ENCODE measurements around the gene SMC6.

SMC6 gene

DNA sequence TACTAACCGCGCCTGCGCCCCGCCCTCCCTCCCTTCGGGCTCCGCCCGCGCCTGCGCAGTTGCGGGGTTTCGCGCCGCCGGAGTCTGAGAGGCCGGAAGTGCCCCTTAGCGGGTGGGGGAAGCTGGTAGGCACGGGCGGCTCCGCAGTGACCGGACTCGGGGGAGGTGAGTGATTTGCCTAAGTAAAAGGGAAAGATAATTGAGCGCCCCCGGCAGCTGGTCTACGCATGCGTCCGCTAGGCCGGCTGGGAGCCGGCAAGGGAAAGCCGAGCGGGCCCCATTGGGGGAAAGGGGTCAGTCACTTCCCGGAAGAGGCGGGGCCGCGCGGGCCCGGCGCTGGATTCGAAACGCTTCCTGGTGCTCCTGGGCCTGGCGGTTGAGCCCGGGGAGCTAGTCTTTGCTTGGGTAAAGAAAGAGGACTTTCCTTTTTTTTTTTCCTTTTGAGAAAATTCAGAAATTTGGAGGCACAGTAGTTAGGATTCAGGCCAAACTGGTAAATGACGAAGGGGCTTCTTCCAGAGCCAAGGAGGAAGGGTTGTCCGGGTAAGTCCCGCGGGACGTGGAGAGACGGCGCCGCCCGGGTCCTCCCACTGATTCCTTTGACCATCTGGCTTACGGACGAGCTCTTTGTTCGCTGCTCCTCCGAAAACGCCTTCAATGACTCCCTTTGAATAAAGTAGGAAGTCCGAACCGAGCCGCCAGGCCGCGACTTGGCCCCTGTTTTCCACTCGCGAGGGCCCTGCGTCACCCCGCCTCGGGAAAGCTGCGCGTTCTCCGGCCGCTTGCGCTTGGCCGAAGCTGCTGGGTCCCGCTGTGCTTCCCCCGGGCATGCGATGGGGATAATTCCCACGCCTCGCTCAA, at the start of gene SMC6, which contains the start of gene GEN1:
Gene SMC6, minus strand, starts transcription at position 8 of the 861 bp plus-strand sequence. CDS start 7,864 bp downstream, outside the sequence.
Gene GEN1, plus strand, starts transcription at position 336 of the 861 bp plus-strand sequence. CDS start 5,806 bp downstream, outside the sequence.
- DNase-seq (ENCODE audit: low read depth in 2 of 2), result peak; percentile 88 to 91

GRCh38 chr2:17800693-17801458, 47.3 kb upstream of the SMC6 start:
- no peak for DNase-seq (ENCODE audit: low read depth in 2 of 2)

- DNase-seq (ENCODE audit: low read depth in 2 of 2), result no peak
Observed at GRCh38 chr2:17800219-17800618, 46.6 kb upstream of the SMC6 start.

- DNase-seq (ENCODE audit: low read depth in 2 of 2), result no peak
Observed at GRCh38 chr2:17799301-17800120, 45.9 kb upstream of the SMC6 start.

- DNase-seq (ENCODE audit: low read depth in 2 of 2), result no peak
Observed at GRCh38 chr2:17798338-17798737, 44.7 kb upstream of the SMC6 start.

- DNase-seq (ENCODE audit: low read depth in 2 of 2), result no peak
Observed at GRCh38 chr2:17795309-17795708, 41.7 kb upstream of the SMC6 start.

GRCh38 chr2:17793803-17794354, 40.3 kb upstream of the SMC6 start:
- DNase-seq (ENCODE audit: low read depth in 2 of 2), result no peak

DNA sequence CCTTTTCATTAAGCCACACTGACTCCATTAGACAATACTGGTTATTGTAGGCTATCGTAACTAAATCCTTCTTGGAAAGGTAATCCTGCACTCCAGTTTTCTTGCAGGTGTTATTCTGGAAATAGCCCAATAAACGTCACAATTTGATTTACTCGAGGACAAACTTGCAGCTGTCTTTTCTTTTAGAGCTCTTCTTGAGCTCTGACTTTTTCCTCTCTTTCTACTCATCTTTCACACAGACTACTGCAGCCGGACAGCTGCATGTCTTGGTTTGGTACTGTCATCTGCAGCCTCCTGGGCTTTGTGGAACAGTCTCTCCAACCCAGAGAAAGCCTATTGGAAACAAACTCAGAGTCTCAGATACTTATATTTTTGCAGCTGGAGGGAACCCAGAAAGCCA, 39.7 kb upstream of the SMC6 start:
- no peak for DNase-seq (ENCODE audit: low read depth in 2 of 2)

DNA sequence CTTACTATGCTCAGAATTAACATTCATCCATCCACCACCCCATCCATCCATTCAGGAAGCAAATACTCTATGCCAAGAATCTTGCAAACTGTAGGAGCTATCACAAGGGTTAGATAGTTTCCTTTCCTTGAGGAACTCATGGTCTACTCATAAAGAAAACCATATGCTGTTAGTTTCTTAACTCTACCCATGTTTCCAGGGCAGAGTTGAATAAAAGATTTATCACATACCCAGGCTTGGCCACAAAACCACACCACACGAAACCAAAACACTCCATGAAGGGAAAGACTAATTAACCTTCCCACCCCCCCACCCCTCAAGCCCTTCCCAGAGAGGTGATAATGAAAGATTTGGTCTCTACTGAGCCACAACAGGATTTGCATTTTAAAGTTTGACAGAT, 38.9 kb upstream of the SMC6 start:
- DNase-seq (ENCODE audit: low read depth in 2 of 2), result no peak

DNA sequence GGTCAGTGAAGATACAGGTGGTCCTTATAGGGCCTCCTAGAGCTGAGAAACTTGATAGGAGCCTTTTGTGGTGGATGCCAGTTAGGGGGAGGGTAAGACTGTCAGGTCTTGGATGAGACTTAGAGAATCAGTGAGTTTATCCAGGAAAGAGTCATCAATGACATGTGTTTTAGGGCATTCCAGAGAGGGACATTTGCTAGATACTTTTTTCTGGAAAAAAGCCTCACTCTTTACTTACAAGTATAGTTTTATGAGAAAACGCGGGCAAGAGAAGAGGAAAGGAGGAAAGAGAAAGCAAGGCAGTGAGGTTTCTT, 38.2 kb upstream of the SMC6 start:
- no peak for DNase-seq (ENCODE audit: low read depth in 2 of 2)

- no peak for DNase-seq (ENCODE audit: low read depth in 2 of 2)
Observed at GRCh38 chr2:17791121-17791816, 37.7 kb upstream of the SMC6 start.

GRCh38 chr2:17790536-17790935, 36.9 kb upstream of the SMC6 start:
- no peak for DNase-seq (ENCODE audit: low read depth in 2 of 2)

GRCh38 chr2:17788773-17789172, 35.2 kb upstream of the SMC6 start:
- DNase-seq (ENCODE audit: low read depth in 2 of 2), result no peak

DNA sequence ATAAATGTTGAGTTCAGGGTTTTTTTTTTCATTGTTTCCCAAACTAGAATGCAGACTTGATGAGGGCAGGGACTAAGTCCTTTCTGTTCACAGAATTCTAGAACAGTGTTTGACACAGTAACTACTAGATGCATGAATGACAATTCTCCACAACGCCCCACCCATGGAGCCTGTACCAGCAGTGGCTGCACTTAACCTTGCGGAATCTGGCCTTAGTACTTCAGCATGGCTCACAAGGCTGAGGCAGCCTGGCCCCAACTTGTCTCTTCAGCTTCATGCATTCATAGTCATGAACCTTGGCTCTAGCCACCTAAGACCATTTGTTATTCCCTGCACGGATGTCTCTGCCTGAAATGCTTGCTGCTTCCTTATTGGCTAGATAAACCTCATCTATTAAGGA, 33.1 kb upstream of the SMC6 start:
- no peak for DNase-seq (ENCODE audit: low read depth in 2 of 2)

DNA sequence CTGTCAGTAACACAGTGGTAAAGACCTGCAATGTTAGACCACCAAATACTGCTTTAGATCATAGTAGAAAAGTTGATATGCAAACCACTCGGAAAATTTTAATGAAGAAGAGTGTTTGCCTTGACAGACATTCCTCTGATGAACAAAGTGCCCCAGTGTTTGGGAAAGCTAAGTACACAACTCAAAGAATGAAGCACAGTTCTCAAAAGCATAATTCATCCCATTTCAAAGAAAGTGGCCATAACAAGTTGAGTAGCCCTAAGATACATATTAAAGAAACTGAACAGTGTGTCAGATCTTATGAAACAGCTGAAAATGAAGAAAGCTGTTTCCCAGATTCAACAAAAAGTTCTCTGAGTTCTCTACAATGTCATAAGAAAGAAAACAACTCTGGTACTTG, 27.9 kb upstream of the SMC6 start:
- no peak for DNase-seq (ENCODE audit: low read depth in 2 of 2)

GRCh38 chr2:17780546-17780945, 26.9 kb upstream of the SMC6 start:
- DNase-seq (ENCODE audit: low read depth in 2 of 2), result no peak

DNA sequence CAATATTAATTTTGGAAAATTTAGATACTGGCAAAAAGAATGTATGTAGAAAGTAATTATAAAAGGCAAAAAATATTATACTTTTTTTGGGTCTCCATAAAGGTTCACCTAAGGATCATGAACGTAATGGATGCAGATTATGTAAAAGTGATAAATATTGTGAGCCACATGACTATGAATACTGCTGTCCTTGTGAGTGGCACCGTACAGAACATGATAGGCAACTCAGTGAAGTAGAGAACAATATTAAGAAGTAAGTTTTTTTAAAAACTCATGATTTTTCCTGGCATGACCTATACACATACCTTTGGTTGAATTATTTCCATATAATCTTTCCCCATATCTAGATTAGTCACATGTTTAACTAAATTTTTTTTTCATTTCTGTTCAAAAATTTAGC, 18.9 kb upstream of the SMC6 start:
- DNase-seq (ENCODE audit: low read depth in 2 of 2), result no peak

DNA sequence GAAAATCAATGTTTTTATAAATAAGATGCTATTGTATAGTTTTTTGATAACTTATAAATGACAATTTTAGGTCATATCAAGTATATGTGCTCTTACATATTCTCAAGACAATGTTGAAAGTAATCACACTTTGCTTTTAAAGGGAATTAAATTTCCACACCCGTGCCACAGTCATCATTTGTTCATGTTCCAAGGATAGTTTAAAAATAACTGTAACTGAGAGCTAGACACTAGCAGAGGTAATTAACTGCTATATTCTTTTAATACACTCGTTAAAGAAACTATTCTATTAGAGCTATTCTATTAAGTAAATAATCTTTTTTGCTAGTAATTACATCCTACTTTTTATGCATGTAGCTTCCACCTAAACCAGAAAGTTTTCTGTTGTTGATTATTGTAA, 18.3 kb upstream of the SMC6 start:
- no peak for DNase-seq (ENCODE audit: low read depth in 2 of 2)

DNA sequence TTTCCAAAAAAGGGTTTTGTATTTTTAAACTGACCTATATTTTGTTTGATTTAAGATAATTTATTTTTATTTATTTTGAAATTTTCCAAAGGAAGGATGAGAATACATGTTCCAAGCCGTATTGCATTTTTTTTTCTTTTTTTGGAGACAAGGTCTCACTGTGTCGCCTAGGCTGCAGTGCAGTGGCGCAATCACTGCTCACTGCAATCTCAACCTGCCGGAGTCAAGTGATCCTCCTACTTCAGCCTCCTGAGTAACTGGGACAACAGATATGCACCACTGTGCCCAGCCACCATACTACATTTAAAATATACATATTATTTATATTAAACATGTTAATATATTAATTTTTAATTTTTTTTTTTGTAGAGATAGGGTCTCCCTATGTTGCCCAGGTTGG, 15.3 kb upstream of the SMC6 start:
- DNase-seq (ENCODE audit: low read depth in 2 of 2), result no peak

DNA sequence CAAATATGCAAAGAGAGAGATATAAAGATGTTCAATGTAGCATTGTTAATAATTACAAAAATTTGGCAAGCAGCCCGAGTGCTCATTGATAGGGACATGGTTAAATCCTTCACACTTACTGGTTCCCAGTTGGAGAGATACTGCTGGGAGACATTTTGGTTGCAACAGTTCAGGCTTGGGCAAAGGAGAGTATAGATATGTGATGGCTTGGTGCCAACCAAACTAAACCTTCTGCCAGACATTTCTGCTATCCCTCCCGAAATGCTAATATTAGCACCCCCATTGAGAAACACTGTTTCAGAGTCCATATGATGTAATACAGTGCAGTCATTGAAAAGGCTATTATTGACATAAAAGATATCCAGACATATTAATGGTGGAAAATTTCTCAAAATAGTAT, 11.8 kb upstream of the SMC6 start:
- no peak for DNase-seq (ENCODE audit: low read depth in 2 of 2)

GRCh38 chr2:17763641-17764333, 10.2 kb upstream of the SMC6 start:
- DNase-seq (ENCODE audit: low read depth in 2 of 2), result no peak
